Mucosa of rectum (tissue), 2 donors: ENCODE data around the gene NCOA1.

Source experiments
- H3K27ac ChIP-seq, 2 donors: one replicate each; pipeline ENCODE4 v1.7.0; 2013; ENCODE audit warnings: inconsistent platforms in 2 of 2, low read depth in 2 of 2, low read length in 2 of 2
- H3K27me3 ChIP-seq, 2 donors: one replicate each; pipeline ENCODE4 v1.7.0; 2013; ENCODE audit warnings: low read length in 2 of 2; ENCODE audit not compliant: control insufficient read depth in 2 of 2, insufficient read depth in 2 of 2
- H3K36me3 ChIP-seq, 2 donors: one replicate each; pipeline ENCODE4 v1.7.0; 2013; ENCODE audit warnings: low read length in 2 of 2; ENCODE audit not compliant: control insufficient read depth in 2 of 2, insufficient read depth in 2 of 2
- H3K4me1 ChIP-seq, 2 donors: one replicate each; pipeline ENCODE4 v1.7.0; 2013; ENCODE audit warnings: low read length in 2 of 2, mild to moderate bottlenecking in 1 of 2; ENCODE audit not compliant: control insufficient read depth in 2 of 2, insufficient read depth in 2 of 2
- H3K4me3 ChIP-seq, 2 donors: one replicate each; pipeline ENCODE4 v1.7.0; 2013; ENCODE audit warnings: low read length in 2 of 2
- H3K9ac ChIP-seq, 2 donors: one replicate each; pipeline ENCODE4 v1.7.0; 2013; ENCODE audit warnings: low read length in 2 of 2, low read depth in 1 of 2, mild to moderate bottlenecking in 1 of 2
- H3K9me3 ChIP-seq, 2 donors: one replicate each; pipeline ENCODE4 v1.7.0; 2013; ENCODE audit warnings: low read length in 2 of 2; ENCODE audit not compliant: control insufficient read depth in 2 of 2
- donor health status: healthy.
- donor health status: Normal muscosa, but diverticular disease.

The NCOA1 gene

DNA sequence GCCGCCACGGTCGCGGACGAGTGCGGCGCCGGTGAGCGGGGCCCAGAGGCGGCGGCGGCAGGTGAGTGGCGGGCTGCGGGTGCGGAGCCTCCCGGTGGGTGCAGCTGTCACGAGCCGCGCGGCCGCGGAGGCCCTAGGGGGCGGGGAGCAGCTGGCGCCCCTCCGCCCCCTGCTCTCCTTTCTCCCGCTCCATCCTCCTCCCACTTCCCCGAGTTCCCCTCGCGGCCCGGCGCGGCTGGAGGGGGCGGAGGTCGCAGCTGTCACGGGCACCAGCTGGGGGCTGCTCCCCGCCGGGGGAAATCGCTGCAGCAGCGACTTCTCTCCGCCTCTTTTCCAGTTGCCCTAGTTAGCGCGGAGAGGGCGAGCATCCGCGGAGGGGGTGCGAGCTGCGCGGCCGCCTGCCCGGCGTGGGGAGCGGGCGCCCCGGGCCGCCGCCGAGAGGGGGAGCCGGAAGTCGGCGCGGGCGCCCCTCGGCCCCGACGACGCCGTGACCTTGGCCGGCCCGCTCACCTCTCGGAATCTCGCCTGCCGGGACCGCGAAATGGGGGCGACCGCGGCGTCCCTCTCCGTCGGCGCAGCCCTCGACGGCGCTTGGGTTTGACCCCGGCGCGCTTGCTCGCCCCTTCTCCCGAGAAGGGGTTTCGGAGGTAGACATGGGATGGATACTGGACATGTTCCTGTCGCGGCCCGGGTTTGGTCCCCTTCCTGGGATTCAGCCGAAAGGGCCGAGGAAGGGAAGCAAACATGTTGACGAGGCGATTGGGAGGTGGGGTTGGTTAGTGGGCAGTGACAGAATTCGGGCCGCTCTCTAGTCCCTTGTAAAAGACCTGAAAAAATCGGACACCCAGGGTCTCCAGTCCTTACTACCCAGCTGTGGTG is 727 bp downstream of the NCOA1 start:
- peak overlapping the region; percentile 77 to 84 for H3K4me3 ChIP-seq
- no peaks in the 10 kb centered on the region for H3K27me3 ChIP-seq
- peak overlapping the region; percentile 68 to 73 for H3K9ac ChIP-seq
- H3K4me1 ChIP-seq = peaks cover 19 to 30% of the 10 kb centered on the region in 2 donors
- H3K27ac ChIP-seq = peak overlapping the region; percentile 86 to 87
- H3K9me3 ChIP-seq = no peaks in the 10 kb centered on the region
- no peaks in the 10 kb centered on the region for H3K36me3 ChIP-seq

DNA sequence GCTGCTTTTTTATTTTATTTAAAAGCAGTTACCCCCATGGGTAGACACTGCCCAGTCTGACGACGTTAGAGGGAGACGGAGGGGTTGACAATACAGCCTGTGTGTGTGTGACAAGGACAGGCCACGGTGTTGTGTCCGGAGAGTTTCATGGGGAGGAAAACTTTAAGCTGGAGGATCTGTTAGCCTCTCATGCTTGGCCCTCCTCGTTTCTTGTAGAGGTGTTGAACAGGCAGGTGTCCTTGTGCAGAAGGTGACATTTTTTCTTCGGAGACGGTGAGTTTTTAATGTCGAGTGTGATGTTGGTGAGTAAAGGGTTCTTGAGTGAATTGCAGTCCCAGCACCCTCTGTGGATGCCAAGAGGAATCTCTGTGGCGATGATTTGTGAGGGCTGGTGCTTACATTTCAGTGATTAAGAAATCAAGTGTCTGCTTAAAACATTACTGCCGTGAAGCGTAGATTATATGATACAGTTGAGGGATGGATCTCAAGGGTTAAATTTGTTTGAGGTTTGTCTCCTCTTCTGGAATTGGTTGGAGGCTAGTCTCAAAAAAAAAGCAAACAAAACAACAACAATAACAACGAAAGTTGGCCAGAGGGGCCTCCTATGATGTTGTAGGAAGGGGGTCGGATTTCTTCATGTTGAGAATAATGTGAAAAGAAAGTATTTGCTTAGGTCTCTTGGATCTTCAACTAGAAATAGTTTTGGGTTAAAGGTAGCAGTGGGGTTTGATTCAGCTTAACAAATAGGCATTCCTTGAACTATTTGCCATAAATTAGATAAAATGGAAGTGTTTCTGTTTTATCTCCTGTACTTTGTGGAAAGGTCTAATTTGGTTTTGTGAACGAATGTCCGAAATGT is 1.6 kb downstream of the NCOA1 start:
- Histone ChIP-seq H3K36me3 (no peaks in the 10 kb centered on the region), H3K27ac (peak overlapping the region; percentile 86 to 87), H3K9ac (peak overlapping the region; percentile 68 to 73), H3K4me1 (peaks cover 19 to 26% of the 10 kb centered on the region in 2 donors), H3K4me3 (peak overlapping the region; percentile 77 to 84), H3K9me3 (no peaks in the 10 kb centered on the region), H3K27me3 (no peaks in the 10 kb centered on the region)

DNA sequence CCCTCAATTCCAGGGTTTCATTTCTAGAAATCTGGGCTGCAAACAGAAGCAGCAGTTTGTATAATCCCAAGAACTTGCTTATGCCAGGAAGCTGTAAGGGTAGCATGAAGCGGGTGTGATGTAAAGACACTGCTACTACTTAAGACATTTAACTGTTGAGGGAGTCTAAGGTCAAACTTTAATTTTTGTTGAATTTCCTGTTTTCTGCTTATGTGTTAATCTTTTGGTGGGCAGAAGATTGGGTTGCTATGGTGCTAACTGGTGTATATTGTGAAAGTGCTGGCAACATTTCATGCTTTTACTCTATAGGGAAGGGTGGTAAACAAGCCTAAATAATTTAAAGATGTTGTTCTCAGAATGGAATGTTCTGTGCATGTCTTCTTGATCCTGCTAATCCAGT is 2.7 kb downstream of the NCOA1 start:
- no peaks in the 10 kb centered on the region for H3K27me3 ChIP-seq
- no peak overlapping the region for H3K9ac ChIP-seq
- H3K4me3 ChIP-seq = peak overlapping the region in 1 of 2 donors; percentile 27
- H3K9me3 ChIP-seq = no peaks in the 10 kb centered on the region
- H3K27ac ChIP-seq = no peak overlapping the region
- H3K4me1 ChIP-seq = peaks cover 19 to 26% of the 10 kb centered on the region in 2 donors
- H3K36me3 ChIP-seq = no peaks in the 10 kb centered on the region

DNA sequence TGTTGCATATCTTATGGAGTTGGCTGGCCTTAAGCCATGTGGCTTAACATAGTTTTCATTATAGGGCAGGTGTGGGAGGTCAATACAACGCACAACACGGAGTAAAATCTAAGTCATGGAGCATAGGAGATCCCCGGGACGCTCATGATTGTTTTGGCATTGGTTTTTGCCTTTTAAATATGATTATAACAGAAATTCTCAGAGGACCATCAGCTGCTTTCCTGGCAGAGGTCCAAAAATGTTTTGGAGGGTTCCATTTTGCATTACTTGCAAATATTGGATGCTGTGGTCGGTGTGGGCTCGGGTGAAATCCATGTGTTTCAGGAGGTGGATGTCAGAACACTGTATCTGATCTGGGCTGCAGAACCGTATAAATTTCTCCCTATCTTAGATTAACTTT is 3.4 kb downstream of the NCOA1 start:
- Histone ChIP-seq H3K27me3 (no peaks in the 10 kb centered on the region), H3K4me1 (peaks cover 16 to 22% of the 10 kb centered on the region in 2 donors), H3K27ac (no peak overlapping the region), H3K36me3 (no peaks in the 10 kb centered on the region), H3K4me3 (no peak overlapping the region), H3K9me3 (no peaks in the 10 kb centered on the region), H3K9ac (no peak overlapping the region)

- H3K27ac ChIP-seq = no peak overlapping the region
- no peaks in the 10 kb centered on the region for H3K27me3 ChIP-seq
- no peak overlapping the region for H3K4me3 ChIP-seq
- no peak overlapping the region for H3K9ac ChIP-seq
- H3K36me3 ChIP-seq = no peaks in the 10 kb centered on the region
- peaks cover 5 to 11% of the 10 kb centered on the region in 2 donors for H3K4me1 ChIP-seq
- H3K9me3 ChIP-seq = no peaks in the 10 kb centered on the region
Measured at GRCh38 chr2:24495451-24495850, 4.4 kb downstream of the NCOA1 start.

DNA sequence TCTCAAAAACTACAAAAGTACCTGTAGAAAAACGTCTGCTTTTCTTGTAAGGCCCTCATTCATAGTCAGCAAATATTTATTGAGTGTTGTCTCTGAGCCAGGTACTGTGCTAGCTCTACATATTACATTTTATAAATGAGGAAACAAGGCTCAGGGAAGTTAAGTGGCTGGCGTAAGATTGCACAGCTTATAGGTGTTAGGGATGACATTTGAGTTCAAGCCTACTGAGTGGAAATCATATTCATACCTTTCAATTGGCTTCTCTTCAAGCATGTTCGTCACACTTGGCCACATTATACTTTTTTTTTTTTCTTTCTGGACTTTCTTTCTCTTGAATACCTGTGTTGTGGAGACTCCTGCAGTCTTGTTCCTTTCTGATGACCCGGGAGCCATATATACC is 5.9 kb downstream of the NCOA1 start:
- Histone ChIP-seq H3K9me3 (no peaks in the 10 kb centered on the region), H3K4me1 (peaks cover 5 to 11% of the 10 kb centered on the region in 2 donors), H3K36me3 (no peaks in the 10 kb centered on the region), H3K4me3 (no peak overlapping the region), H3K9ac (no peak overlapping the region), H3K27ac (no peak overlapping the region), H3K27me3 (no peaks in the 10 kb centered on the region)

GRCh38 chr2:24497685-24498084 is 6.6 kb downstream of the NCOA1 start:
- H3K36me3 ChIP-seq = no peaks in the 10 kb centered on the region
- H3K27me3 ChIP-seq = no peaks in the 10 kb centered on the region
- no peak overlapping the region for H3K27ac ChIP-seq
- H3K9ac ChIP-seq = no peak overlapping the region
- no peaks in the 10 kb centered on the region for H3K9me3 ChIP-seq
- peaks cover 2 to 6% of the 10 kb centered on the region in 2 donors for H3K4me1 ChIP-seq
- H3K4me3 ChIP-seq = no peak overlapping the region

DNA sequence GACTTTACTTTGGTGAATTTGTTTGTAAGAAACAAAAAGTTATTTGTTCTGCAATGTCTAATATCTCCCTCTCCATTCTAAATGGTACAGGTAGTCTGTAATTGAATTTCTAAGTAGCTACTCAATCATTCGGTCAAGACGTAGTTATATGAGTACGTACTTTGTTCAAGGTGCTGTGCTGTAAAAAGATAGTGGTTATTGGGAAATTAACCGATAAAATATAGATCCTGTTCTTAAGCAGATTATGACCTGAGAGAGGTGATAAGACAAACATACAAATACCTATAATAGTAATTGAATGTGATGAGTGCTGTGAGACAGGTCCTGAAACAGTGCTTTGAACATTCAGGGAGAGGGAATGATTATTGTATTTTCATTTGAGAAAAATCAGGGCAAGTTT is 7.1 kb downstream of the NCOA1 start:
- H3K9me3 ChIP-seq = no peaks in the 10 kb centered on the region
- peaks cover 0 to 1% of the 10 kb centered on the region in 2 donors for H3K4me1 ChIP-seq
- no peak overlapping the region for H3K9ac ChIP-seq
- H3K36me3 ChIP-seq = no peaks in the 10 kb centered on the region
- H3K4me3 ChIP-seq = no peak overlapping the region
- H3K27ac ChIP-seq = no peak overlapping the region
- no peaks in the 10 kb centered on the region for H3K27me3 ChIP-seq

DNA sequence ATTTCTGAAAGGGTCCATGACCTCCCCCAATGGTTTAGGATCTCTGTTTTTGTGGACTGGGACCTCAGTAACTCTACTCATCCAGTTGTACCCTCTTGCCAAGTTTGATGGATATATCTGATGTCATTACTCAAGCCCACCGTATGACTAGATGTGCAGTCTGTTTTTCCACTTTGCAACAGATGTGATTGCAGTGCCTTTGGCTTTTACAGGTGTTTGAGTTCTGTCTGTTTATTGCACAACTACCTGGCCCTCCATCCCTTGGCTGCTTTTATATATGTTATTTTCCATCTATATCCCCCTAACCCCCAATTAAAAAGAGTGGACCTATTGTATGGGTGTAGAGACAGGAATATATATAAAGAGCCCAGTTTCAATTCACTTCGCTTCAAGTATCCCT is 10.8 kb downstream of the NCOA1 start:
- H3K27me3 ChIP-seq = no peaks in the 10 kb centered on the region
- H3K4me3 ChIP-seq = no peak overlapping the region
- no peaks in the 10 kb centered on the region for H3K4me1 ChIP-seq
- H3K27ac ChIP-seq = no peak overlapping the region
- H3K9ac ChIP-seq = no peak overlapping the region
- H3K36me3 ChIP-seq = no peaks in the 10 kb centered on the region
- H3K9me3 ChIP-seq = no peaks in the 10 kb centered on the region
